CD14-positive monocyte (primary cell): Measurements from ENCODE around the gene INPP1. TPM values are rescaled to one million over a fixed set of nuclear protein-coding genes. Genes with fewer than 3 reads are reported as not detected.
A peak's percentile ranks its signal among the peaks of the same experiment; 100 is the strongest.

Source experiments
- DNase-seq, 3 donors: peaks; one replicate each; pipeline ENCODE4 v3.0.0-alpha.2; 2011 to 2022
- H2AFZ ChIP-seq: 2 replicates; pipeline ENCODE4 v1.6.0; 2012; ENCODE audit warnings: mild to moderate bottlenecking, low read depth, low read length, inconsistent platforms; ENCODE audit not compliant: insufficient read depth, poor library complexity, severe bottlenecking
- H3K27ac ChIP-seq, 2 donors: 1 replicate in 1 of 2; 2 replicates in 1 of 2; pipeline ENCODE4 v1.5.1; 2012 to 2013; ENCODE audit warnings: low read length in 2 of 2, control low read depth in 1 of 2, inconsistent platforms in 1 of 2, low read depth in 1 of 2, mild to moderate bottlenecking in 1 of 2
- H3K27me3 ChIP-seq, 2 donors: one replicate each; pipeline versions ENCODE4 v1.6.0 to v1.6.1; 2011 to 2013; ENCODE audit warnings: low read length in 2 of 2; ENCODE audit not compliant: control insufficient read depth in 2 of 2, insufficient read depth in 2 of 2
- H3K36me3 ChIP-seq, 2 donors: replicated peaks in 1 of 2; 1 replicate in 1 of 2; 2 replicates in 1 of 2; pipeline versions ENCODE4 v1.5.1 to v1.6.1; 2012 to 2013; ENCODE audit warnings: low read length in 2 of 2, control low read depth in 1 of 2, inconsistent platforms in 1 of 2, mild to moderate bottlenecking in 1 of 2; ENCODE audit not compliant: insufficient read depth in 2 of 2, control insufficient read depth in 1 of 2
- H3K4me1 ChIP-seq, 2 donors: 1 replicate in 1 of 2; 2 replicates in 1 of 2; pipeline versions ENCODE4 v1.5.1 to v1.6.1; 2012 to 2013; ENCODE audit warnings: low read length in 2 of 2, control low read depth in 1 of 2, inconsistent platforms in 1 of 2, mild to moderate bottlenecking in 1 of 2, moderate library complexity in 1 of 2; ENCODE audit not compliant: insufficient read depth in 2 of 2, control insufficient read depth in 1 of 2
- H3K4me2 ChIP-seq: replicated peaks from 2 replicates; pipeline ENCODE3; 2012; ENCODE audit warnings: low read length, moderate library complexity, mild to moderate bottlenecking; ENCODE audit not compliant: poor library complexity, severe bottlenecking; ENCODE audit errors: extremely low read depth
- H3K4me3 ChIP-seq, 3 experiments: fragments of 200-600 bp in 1 of 3; sonication (generic) in 1 of 3; replicated peaks in 1 of 3; 1 replicate in 2 of 3; 2 replicates in 1 of 3; pipeline ENCODE4 v1.5.1; 2011 to 2013; ENCODE audit warnings: low read length in 3 of 3, mild to moderate bottlenecking in 3 of 3, control low read depth in 2 of 3, low read depth in 2 of 3, inconsistent platforms in 1 of 3, moderate library complexity in 1 of 3
- H3K79me2 ChIP-seq: 2 replicates; pipeline ENCODE4 v1.6.0; 2012; ENCODE audit warnings: mild to moderate bottlenecking, control low read depth, inconsistent platforms, low read length, moderate library complexity; ENCODE audit not compliant: insufficient read depth
- H3K9ac ChIP-seq: 2 replicates; pipeline ENCODE4 v1.6.0; 2017; ENCODE audit warnings: low read length, mild to moderate bottlenecking; ENCODE audit not compliant: insufficient read depth, poor library complexity, severe bottlenecking
- H3K9me3 ChIP-seq, 2 donors: replicated peaks in 1 of 2; 1 replicate in 1 of 2; 2 replicates in 1 of 2; pipeline versions ENCODE4 v1.5.1 to v1.6.1; 2012 to 2013; ENCODE audit warnings: low read length in 2 of 2, control low read depth in 1 of 2; ENCODE audit not compliant: control insufficient read depth in 1 of 2, insufficient read depth in 1 of 2
- H4K20me1 ChIP-seq: 2 replicates; pipeline ENCODE4 v1.6.0; 2012; ENCODE audit warnings: mild to moderate bottlenecking, low read length, control low read depth, moderate library complexity; ENCODE audit not compliant: insufficient read depth
- H3K27ac Mint-ChIP-seq, 7 donors: one replicate each; pipeline ENCODE4 v1.8.0; 2020; ENCODE audit warnings: mild to moderate bottlenecking in 7 of 7, mixed read lengths in 7 of 7, moderate library complexity in 6 of 7, inconsistent platforms in 2 of 7
- H3K27me3 Mint-ChIP-seq, 3 donors: one replicate each; pipeline ENCODE4 v1.8.0; 2021 to 2022; ENCODE audit warnings: low read depth in 3 of 3, mild to moderate bottlenecking in 3 of 3, mixed read lengths in 3 of 3, moderate library complexity in 3 of 3, inconsistent platforms in 1 of 3
- H3K36me3 Mint-ChIP-seq, 2 donors: one replicate each; pipeline ENCODE4 v1.8.0; 2020; ENCODE audit warnings: mixed read lengths in 2 of 2, inconsistent platforms in 1 of 2, mild to moderate bottlenecking in 1 of 2
- H3K4me1 Mint-ChIP-seq: one replicate; pipeline ENCODE4 v1.8.0; 2020; ENCODE audit warnings: mild to moderate bottlenecking, mixed read lengths
- H3K4me3 Mint-ChIP-seq, 2 donors: one replicate each; pipeline ENCODE4 v1.8.0; 2020; ENCODE audit warnings: mild to moderate bottlenecking in 2 of 2, mixed read lengths in 2 of 2, moderate library complexity in 1 of 2
- H3K9me3 Mint-ChIP-seq, 7 donors: one replicate each; pipeline ENCODE4 v1.8.0; 2020 to 2022; ENCODE audit warnings: mixed read lengths in 7 of 7, mild to moderate bottlenecking in 6 of 7, moderate library complexity in 6 of 7, inconsistent platforms in 2 of 7
- CTCF ChIP-seq: fragments of 200-600 bp; IDR thresholded peaks from one replicate; pipeline ENCODE4 v1.8.0; 2022; ENCODE audit warnings: antibody characterized with exemption, mild to moderate bottlenecking
- WGBS: methylation state at CpG from one replicate; pipeline ENCODE4 v1.1.5; 2013; ENCODE audit warnings: missing lambda C conversion rate; ENCODE audit not compliant: insufficient coverage; 5-methylcytosine and 5-hydroxymethylcytosine counted together
- intact Hi-C, 2 donors: fragments of 100-400 bp; cut with micrococcal nuclease; formaldehyde crosslinking; loops; one replicate each; pipeline versions ENCODE4 v1.15.0 to v1.15.1; 2023
- polyA plus RNA-seq, 3 donors: library from polyadenylated mRNA; depleted of rRNA in 1 of 3; unstranded in 2 of 3; stranded (reverse) in 1 of 3; fragments of 300-500 nt in 2 of 3; fragments of >200 nt in 1 of 3; fragmentation: Illumina TruSeq in 2 of 3; gene quantifications; 1 replicate in 2 of 3; 2 replicates in 1 of 3; pipeline ENCODE4 v1.2.3, GENCODE V29; 2012 to 2021

The INPP1 gene
- polyA plus RNA-seq, 3 donors, result 8.9 to 17.8 (median 13.3) TPM

DNA sequence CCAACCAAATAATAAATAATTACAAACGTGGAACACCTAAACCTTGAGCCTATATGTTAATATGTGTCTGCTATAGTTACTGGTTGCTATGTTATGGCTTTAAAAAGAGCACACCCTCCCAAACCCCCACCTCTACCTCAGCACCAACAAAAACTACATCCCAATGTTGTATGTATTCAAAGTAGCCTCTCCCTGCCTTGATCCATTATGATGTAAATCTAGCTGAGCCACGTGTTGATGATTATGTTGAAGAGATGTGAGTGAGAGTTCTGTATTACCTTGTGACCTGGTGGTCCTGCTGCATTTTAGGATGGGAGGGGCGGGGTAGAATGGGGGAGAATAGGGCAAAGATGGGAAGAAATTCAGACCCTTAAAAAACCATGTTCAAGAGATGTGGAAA lies 69.6 kb downstream of the INPP1 start:
- intact Hi-C loops, result no loop called here
- 71% methylated on average over 1 of the region's 3 CpGs for WGBS
- Histone ChIP-seq H3K27ac (no peak overlapping the region), H3K4me1 (peaks cover 36 to 56% of the 10 kb centered on the region in 2 donors), H3K36me3 (no peaks in the 10 kb centered on the region), H2AFZ (no peak overlapping the region), H3K27me3 (no peaks in the 10 kb centered on the region), H4K20me1 (peaks cover 12% of the 10 kb centered on the region), H3K4me3 (no peak overlapping the region), H3K9ac (no peak overlapping the region), H3K79me2 (peaks cover 80% of the 10 kb centered on the region), H3K4me2 (no peak overlapping the region), H3K9me3 (no peaks in the 10 kb centered on the region)
- Mint-ChIP-seq H3K4me3 (no peak overlapping the region), H3K27ac (peak overlapping the region in 1 of 7 donors; percentile 7), H3K4me1 (peaks cover 44% of the 10 kb centered on the region), H3K36me3 (peaks cover 6 to 7% of the 10 kb centered on the region in 2 donors), H3K9me3 (no peaks in the 10 kb centered on the region), H3K27me3 (peaks cover 0 to 2% (median 1%) of the 10 kb centered on the region in 3 donors)
- TF ChIP-seq CTCF, result no peak
- no peak for DNase-seq

GRCh38 chr2:190413421-190413820 lies 70.0 kb downstream of the INPP1 start:
- Histone ChIP-seq H3K36me3 (no peaks in the 10 kb centered on the region), H2AFZ (peak overlapping the region; percentile 4), H3K9ac (no peak overlapping the region), H3K4me2 (peak overlapping the region; percentile 9), H3K27ac (no peak overlapping the region), H3K79me2 (peaks cover 81% of the 10 kb centered on the region), H3K9me3 (no peaks in the 10 kb centered on the region), H4K20me1 (peaks cover 12% of the 10 kb centered on the region), H3K4me3 (no peak overlapping the region), H3K4me1 (peaks cover 41 to 60% of the 10 kb centered on the region in 2 donors), H3K27me3 (no peaks in the 10 kb centered on the region)
- Mint-ChIP-seq H3K27ac (peak overlapping the region in 5 of 7 donors; percentile 6 to 60 (median 11)), H3K4me1 (peaks cover 49% of the 10 kb centered on the region), H3K27me3 (peaks cover 0 to 2% (median 1%) of the 10 kb centered on the region in 3 donors), H3K9me3 (no peaks in the 10 kb centered on the region), H3K4me3 (peak overlapping the region in 1 of 2 donors; percentile 21), H3K36me3 (peaks cover 6 to 7% of the 10 kb centered on the region in 2 donors)
- 60% methylated on average over 2 of the region's 4 CpGs for WGBS
- no peak for TF ChIP-seq CTCF
- peak in 2 of 3 donors; percentile 12 to 15 for DNase-seq
- intact Hi-C loops, result no loop called here
